Thymus (tissue), 11 donors: ENCODE results near the gene MYL12A. TPM values are rescaled to one million over a fixed set of nuclear protein-coding genes. Genes with fewer than 3 reads are reported as not detected.

ENCODE experiments used
- DNase-seq, 9 donors: peaks; one replicate each; pipeline ENCODE4 v3.0.0-alpha.2; 2013; ENCODE audit warnings: low spot score in 9 of 9, low read depth in 6 of 9, missing footprints in 1 of 9
- H3K27ac ChIP-seq, 2 donors: one replicate each; pipeline ENCODE4 v1.5.1; 2013; ENCODE audit warnings: control low read depth in 1 of 2, low read depth in 1 of 2, low read length in 1 of 2, mild to moderate bottlenecking in 1 of 2, moderate library complexity in 1 of 2
- H3K27me3 ChIP-seq, 2 donors: one replicate each; pipeline ENCODE4 v1.5.1; 2013; ENCODE audit warnings: low read length in 1 of 2; ENCODE audit not compliant: control insufficient read depth in 2 of 2, insufficient read depth in 1 of 2
- H3K36me3 ChIP-seq, 2 donors: one replicate each; pipeline ENCODE4 v1.5.1; 2013; ENCODE audit warnings: low read length in 1 of 2, mild to moderate bottlenecking in 1 of 2, moderate library complexity in 1 of 2; ENCODE audit not compliant: control insufficient read depth in 2 of 2, insufficient read depth in 2 of 2
- H3K4me1 ChIP-seq, 2 donors: one replicate each; pipeline ENCODE4 v1.5.1; 2013; ENCODE audit warnings: low read length in 2 of 2; ENCODE audit not compliant: control insufficient read depth in 2 of 2, insufficient read depth in 2 of 2
- H3K4me3 ChIP-seq, 2 donors: one replicate each; pipeline ENCODE4 v1.5.1; 2013; ENCODE audit warnings: low read length in 2 of 2, control low read depth in 1 of 2, mild to moderate bottlenecking in 1 of 2
- H3K9me3 ChIP-seq, 2 donors: one replicate each; pipeline ENCODE4 v1.5.1; 2013; ENCODE audit warnings: low read length in 1 of 2, mild to moderate bottlenecking in 1 of 2; ENCODE audit not compliant: control insufficient read depth in 2 of 2, insufficient read depth in 1 of 2
- WGBS: extraction: QIAGEN DNeasy Blood & Tissue Kit; methylation state at CpG from one replicate; pipeline ENCODE4 v1.1.7; 2013; 5-methylcytosine and 5-hydroxymethylcytosine counted together
- polyA plus RNA-seq: library from polyadenylated mRNA; stranded (reverse); fragments of 200-250 nt; gene quantifications from one replicate; pipeline ENCODE4 v1.2.3, GENCODE V29; 2013
- total RNA-seq: library from RNA; stranded (reverse); fragments of 120-200 nt; gene quantifications from one replicate; pipeline ENCODE4 v1.2.4, GENCODE V29; 2013
- donor health status: healthy.

Gene MYL12A
- total and polyA plus RNA-seq, 2 donors, result 664 to 747 TPM

DNA sequence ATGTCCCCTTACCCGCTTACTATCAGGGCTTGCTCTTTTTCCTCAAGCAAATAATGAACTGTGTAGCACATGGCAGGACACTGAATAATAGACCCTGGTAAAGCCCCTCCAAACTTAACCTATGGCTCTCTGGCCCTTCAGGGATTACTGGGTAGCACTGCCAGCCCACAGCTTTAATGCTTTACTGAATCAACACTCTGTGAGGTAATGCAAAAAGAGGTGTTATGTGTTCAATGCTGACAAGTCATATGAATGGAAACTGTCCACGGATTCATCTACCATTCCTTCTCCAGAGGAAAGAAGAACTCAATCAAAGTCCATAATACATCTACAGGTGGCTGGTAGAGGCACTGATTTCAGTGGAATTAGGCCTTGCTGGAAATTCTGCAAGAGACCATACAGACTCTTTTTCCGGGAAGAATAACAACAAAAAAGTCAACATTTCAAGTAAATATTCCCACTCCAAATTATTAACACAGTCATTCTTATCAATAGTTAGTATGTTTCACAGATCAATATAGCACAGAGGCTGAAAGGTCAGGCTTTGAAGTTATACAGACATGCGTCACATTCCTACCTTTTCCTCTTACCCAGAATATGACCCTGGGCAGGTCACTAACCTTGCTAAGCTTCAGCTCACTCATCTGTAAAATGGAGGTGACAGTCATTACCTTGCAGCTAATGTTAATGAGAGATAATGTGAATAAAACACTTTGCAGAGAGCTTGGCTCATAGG lies 14.0 kb upstream of the MYL12A start:
- H3K4me1 ChIP-seq, result no peaks in the 10 kb centered on the region
- DNase-seq, result no peak
- no peaks in the 10 kb centered on the region for H3K36me3 ChIP-seq
- H3K9me3 ChIP-seq, result peaks cover 0 to 3% of the 10 kb centered on the region in 2 donors
- WGBS, result 99% methylated on average over 4 of the region's 4 CpGs
- no peaks in the 10 kb centered on the region for H3K27me3 ChIP-seq
- H3K27ac ChIP-seq, result no peak overlapping the region
- H3K4me3 ChIP-seq, result no peak overlapping the region

DNA sequence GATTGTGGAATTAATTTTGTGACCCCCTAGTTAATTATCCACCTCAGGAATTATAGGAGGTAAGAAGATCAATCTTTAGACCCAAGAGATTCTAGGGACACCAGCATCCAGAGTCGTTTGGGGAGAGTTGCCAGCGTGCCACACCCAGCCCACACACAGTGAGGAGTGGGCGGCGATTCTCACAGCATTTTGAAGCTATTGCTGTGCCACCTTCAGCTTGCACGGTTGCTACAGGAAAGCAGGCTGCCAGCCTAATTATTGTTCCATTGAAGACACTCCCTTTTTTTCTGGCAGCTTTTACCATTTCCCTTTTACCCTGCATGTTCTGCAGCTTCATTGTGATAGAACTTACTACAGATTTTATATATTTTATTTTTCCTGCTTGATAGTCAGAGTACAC lies 13.1 kb upstream of the MYL12A start:
- Histone ChIP-seq H3K4me1 (no peaks in the 10 kb centered on the region), H3K9me3 (peaks cover 0 to 3% of the 10 kb centered on the region in 2 donors), H3K36me3 (no peaks in the 10 kb centered on the region), H3K27me3 (no peaks in the 10 kb centered on the region), H3K4me3 (no peak overlapping the region), H3K27ac (no peak overlapping the region)
- DNase-seq, result no peak
- WGBS, result 87% methylated on average over 5 of the region's 5 CpGs

DNA sequence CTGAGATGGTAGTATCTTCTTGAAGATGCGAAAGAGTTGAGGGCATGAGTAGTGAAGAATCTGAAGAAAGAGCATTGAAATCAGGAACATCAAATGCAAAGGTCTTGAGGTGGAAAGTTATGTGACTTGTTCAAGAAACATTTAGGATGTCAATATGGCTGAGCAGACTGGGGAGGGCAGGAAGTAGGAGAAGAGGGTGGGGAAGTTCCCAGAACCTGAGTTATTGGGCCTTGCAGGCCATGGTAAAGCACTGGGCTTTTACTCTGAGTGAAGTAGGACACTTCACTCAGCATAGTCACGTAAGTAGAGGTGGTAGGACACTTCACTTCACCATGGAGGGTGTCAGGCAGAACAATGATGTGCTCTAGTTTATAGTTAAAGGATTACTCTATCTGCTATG lies 11.8 kb upstream of the MYL12A start:
- H3K27ac ChIP-seq, result no peak overlapping the region
- 98% methylated on average over 2 of the region's 2 CpGs for WGBS
- H3K27me3 ChIP-seq, result no peaks in the 10 kb centered on the region
- H3K36me3 ChIP-seq, result no peaks in the 10 kb centered on the region
- DNase-seq, result no peak
- no peak overlapping the region for H3K4me3 ChIP-seq
- H3K9me3 ChIP-seq, result peaks cover 0 to 3% of the 10 kb centered on the region in 2 donors
- H3K4me1 ChIP-seq, result no peaks in the 10 kb centered on the region

DNA sequence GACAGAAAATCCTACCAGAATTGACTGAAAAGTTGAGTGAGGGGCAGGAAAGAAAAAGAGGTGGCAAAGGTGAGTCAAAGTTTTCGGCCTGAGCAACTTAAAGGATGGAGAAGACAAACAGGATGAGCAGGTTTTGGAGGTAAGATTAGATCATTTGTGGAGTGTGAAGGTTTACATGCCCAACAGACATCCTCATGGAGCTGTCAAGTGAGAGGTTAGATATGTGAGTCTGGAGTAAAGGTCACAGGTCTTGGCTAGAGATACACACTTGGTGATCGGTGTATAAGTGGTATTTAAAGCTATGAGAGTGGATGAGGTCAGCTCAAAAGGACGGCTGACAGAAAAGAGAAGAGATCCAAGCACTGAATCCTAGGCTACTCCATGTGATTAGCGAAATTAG lies 11.1 kb upstream of the MYL12A start:
- DNase-seq, result no peak
- H3K4me3 ChIP-seq, result no peak overlapping the region
- H3K27ac ChIP-seq, result no peak overlapping the region
- H3K27me3 ChIP-seq, result no peaks in the 10 kb centered on the region
- H3K4me1 ChIP-seq, result no peaks in the 10 kb centered on the region
- WGBS, result 96% methylated on average over 4 of the region's 4 CpGs
- H3K36me3 ChIP-seq, result no peaks in the 10 kb centered on the region
- H3K9me3 ChIP-seq, result peaks cover 0 to 8% of the 10 kb centered on the region in 2 donors

DNA sequence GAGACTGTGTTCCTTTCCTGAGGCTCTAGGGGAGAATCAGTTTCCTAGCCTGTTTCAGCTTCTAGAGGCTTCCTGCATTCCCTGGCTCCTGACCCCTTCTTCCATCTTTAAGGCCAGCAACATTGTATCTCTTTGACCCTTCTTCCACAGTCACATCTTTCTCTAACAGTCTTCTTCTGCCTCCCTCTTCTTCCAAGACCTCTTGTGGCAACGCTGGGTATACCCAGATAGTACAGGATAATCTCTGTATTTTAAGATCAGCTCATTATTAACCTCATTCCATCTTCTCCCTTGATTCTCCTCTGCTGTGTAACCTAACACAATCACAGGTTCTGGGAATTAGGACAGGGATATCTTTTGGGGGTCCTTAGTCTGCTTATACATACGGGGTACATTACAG lies 8.9 kb upstream of the MYL12A start:
- Histone ChIP-seq H3K4me3 (no peak overlapping the region), H3K27me3 (no peaks in the 10 kb centered on the region), H3K27ac (no peak overlapping the region), H3K9me3 (peaks cover 0 to 11% of the 10 kb centered on the region in 2 donors), H3K4me1 (no peaks in the 10 kb centered on the region), H3K36me3 (no peaks in the 10 kb centered on the region)
- DNase-seq, result no peak
- 98% methylated on average over 2 of the region's 2 CpGs for WGBS

DNA sequence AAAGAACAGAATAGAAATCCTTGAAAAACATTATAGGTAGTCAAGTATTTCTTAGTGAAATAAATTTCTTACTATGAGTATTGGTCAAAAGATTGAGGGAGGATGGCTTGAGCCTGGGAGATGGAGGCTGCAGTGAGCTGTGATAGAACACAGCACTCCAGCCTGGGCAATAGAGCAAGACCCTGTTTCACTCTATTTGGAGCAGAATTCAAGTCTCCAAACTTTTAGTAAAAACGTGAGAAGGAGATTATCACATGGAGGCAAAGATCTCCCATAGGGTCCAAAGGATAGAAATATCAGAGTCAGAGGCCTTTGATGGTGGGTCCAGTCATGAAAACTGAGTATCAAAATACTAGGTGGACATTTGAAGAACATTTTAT lies 2.4 kb upstream of the MYL12A start:
- no peak for DNase-seq
- H3K27ac ChIP-seq, result no peak overlapping the region
- peaks cover 0 to 8% of the 10 kb centered on the region in 2 donors for H3K9me3 ChIP-seq
- 85% methylated on average over 1 of the region's 1 CpG for WGBS
- H3K4me1 ChIP-seq, result peaks cover 6 to 26% of the 10 kb centered on the region in 2 donors
- H3K36me3 ChIP-seq, result peaks cover 4 to 5% of the 10 kb centered on the region in 2 donors
- H3K4me3 ChIP-seq, result no peak overlapping the region
- no peaks in the 10 kb centered on the region for H3K27me3 ChIP-seq

DNA sequence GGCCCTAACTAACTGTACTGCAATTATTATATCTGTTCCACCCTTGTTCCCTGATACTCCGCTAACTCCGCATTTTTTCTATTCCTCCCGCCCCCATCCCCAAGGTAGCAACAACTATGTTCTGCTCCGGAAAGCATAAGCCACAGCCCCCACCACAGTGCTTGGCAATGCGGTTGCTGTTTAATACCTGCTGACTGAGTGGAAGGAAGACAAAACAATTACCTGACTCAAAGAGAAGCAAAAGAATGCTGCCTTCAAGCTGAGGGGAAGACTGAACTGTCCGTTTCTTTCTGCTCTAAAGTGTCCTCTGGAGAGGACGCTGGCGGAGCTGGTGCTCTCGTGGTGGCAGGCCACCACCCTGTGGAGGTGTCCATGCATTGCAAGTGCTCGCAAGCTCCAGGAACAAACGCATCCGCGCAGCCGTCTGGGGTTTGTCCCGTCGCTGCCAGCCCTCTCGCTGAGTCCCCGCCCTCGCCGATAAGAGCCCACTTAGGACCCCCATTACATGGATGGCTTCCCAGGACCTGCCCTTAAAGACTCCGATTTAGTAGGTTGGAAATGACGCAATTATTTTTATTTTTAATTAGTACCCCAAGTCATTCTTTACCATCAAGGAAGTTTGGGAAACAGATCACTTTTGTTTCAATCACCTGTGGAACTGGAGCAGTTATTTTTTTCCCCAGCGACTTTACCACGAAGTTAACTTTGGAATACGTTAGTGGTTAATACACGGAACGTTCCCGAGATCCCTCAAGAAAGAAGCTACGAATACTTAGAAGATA lies 1.6 kb upstream of the MYL12A start:
- Histone ChIP-seq H3K27ac (peak overlapping the region; percentile 92 to 100), H3K4me3 (peak overlapping the region; percentile 85 to 88), H3K4me1 (peaks cover 12 to 26% of the 10 kb centered on the region in 2 donors), H3K27me3 (no peaks in the 10 kb centered on the region), H3K36me3 (peaks cover 5 to 6% of the 10 kb centered on the region in 2 donors), H3K9me3 (peaks cover 0 to 7% of the 10 kb centered on the region in 2 donors)
- WGBS, result 4% methylated on average over 29 of the region's 29 CpGs
- peak; percentile 67 to 92 (median 79) for DNase-seq

DNA sequence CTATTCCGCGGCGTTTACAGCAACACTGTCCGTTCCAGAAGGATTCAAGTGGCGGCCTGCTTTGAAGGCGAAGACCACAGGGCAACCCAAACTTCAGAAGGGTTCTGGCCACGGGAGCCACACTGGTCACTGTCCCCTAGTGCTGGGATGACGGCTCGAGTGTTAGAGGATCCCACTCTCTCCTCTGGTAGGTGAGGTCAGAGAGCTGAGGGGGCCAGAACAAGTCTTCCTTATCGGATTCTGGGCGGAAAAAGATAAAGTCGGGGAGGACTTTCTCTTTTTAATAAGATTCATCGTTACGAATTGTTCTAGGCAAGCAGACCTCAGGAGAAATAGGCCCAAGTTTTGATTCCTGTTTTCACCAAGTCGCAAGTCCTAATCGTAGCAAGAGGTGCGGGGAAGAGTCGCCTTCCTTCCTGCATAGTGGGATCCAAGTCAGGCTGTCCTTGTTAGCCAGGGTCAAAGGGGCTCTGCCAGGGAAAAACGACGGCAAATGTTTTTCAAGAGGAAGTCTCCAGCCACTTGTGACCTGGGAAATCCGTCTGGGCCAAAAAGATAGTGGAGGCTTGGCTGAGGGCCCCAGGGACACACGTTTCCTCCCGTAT lies 864 bp upstream of the MYL12A start:
- peaks cover 0 to under 1% of the 10 kb centered on the region in 2 donors for H3K9me3 ChIP-seq
- H3K27me3 ChIP-seq, result no peaks in the 10 kb centered on the region
- peak overlapping the region; percentile 85 to 88 for H3K4me3 ChIP-seq
- peaks cover 5 to 6% of the 10 kb centered on the region in 2 donors for H3K36me3 ChIP-seq
- DNase-seq, result peak in 2 of 9 donors; percentile 20 to 40
- H3K4me1 ChIP-seq, result peaks cover 12 to 26% of the 10 kb centered on the region in 2 donors
- peak overlapping the region; percentile 92 to 100 for H3K27ac ChIP-seq
- whole genome bisulfite sequencing, result 12% methylated on average over 23 of the region's 23 CpGs
